Neural cell (in vitro differentiated cells): ENCODE data around the gene CGNL1. TPM values are rescaled to one million over a fixed set of nuclear protein-coding genes. Genes with fewer than 3 reads are reported as not detected.

Experiments used
- H2AFZ ChIP-seq: fragments of 200-600, 300-800 bp; sonication (generic), shearing (Covaris generic); 2 replicates; pipeline ENCODE4 v1.6.0; 2014; ENCODE audit warnings: low read depth, mild to moderate bottlenecking, antibody characterized with exemption, low read length, moderate library complexity
- H3F3A ChIP-seq: fragments of 200-600 bp; shearing (Covaris generic); 2 replicates; pipeline ENCODE4 v1.6.1; 2016; ENCODE audit warnings: mild to moderate bottlenecking, moderate library complexity, mixed read lengths, antibody characterized with exemption, low read length; ENCODE audit not compliant: insufficient read depth, poor library complexity, severe bottlenecking
- H3K27ac ChIP-seq: fragments of 200-600, 300-800 bp; sonication (generic), shearing (Covaris generic); 2 replicates; pipeline ENCODE4 v1.5.1; 2014; ENCODE audit warnings: mild to moderate bottlenecking, low read length, moderate library complexity
- H3K27me3 ChIP-seq: fragments of 300-800, 200-600 bp; sonication (generic), shearing (Covaris generic); 2 replicates; pipeline ENCODE4 v1.6.0; 2014; ENCODE audit warnings: mild to moderate bottlenecking, low read depth, low read length, moderate library complexity; ENCODE audit not compliant: insufficient read depth
- H3K36me3 ChIP-seq: fragments of 300-800, 200-600 bp; sonication (generic), shearing (Covaris generic); 2 replicates; pipeline ENCODE4 v1.5.1; 2014; ENCODE audit warnings: mild to moderate bottlenecking, antibody characterized with exemption, low read length, moderate library complexity; ENCODE audit not compliant: insufficient read depth
- H3K4me2 ChIP-seq: fragments of 300-800, 200-600 bp; sonication (generic), shearing (Covaris generic); 2 replicates; pipeline ENCODE4 v1.6.0; 2014; ENCODE audit warnings: mild to moderate bottlenecking, low read length
- H3K4me3 ChIP-seq: fragments of 300-800, 200-600 bp; sonication (generic), shearing (Covaris generic); 2 replicates; pipeline ENCODE4 v1.5.1; 2014; ENCODE audit warnings: mild to moderate bottlenecking, low read length, moderate library complexity
- H3K79me2 ChIP-seq: fragments of 200-600 bp; shearing (Covaris generic); replicated peaks from 2 replicates; pipeline ENCODE4 v1.6.0; 2014; ENCODE audit warnings: mild to moderate bottlenecking, low read length, moderate library complexity; ENCODE audit not compliant: insufficient read depth
- H3K9ac ChIP-seq: fragments of 300-800, 200-600 bp; sonication (generic), shearing (Covaris generic); 2 replicates; pipeline ENCODE4 v1.6.1; 2016; ENCODE audit warnings: mild to moderate bottlenecking, low read length, mixed read lengths
- H3K9me2 ChIP-seq: fragments of 200-600 bp; shearing (Covaris generic); 2 replicates; pipeline ENCODE4 v1.6.1; 2016; ENCODE audit warnings: mild to moderate bottlenecking, low read length, mixed read lengths; ENCODE audit not compliant: insufficient read depth
- H3K9me3 ChIP-seq: fragments of 200-600, 300-800 bp; sonication (generic), shearing (Covaris generic); 2 replicates; pipeline ENCODE4 v1.6.1; 2016; ENCODE audit warnings: mild to moderate bottlenecking, mixed run types, low read length, moderate library complexity, mixed read lengths
- H4K20me1 ChIP-seq: fragments of 200-600 bp; shearing (Covaris generic); 2 replicates; pipeline ENCODE4 v1.6.1; 2016; ENCODE audit warnings: mild to moderate bottlenecking, mixed run types; ENCODE audit not compliant: insufficient read depth
- EP300 ChIP-seq: fragments of 450-650 bp; conservative IDR thresholded peaks from 2 replicates; pipeline ENCODE4 v1.6.1; 2014; ENCODE audit warnings: antibody characterized with exemption, mild to moderate bottlenecking, moderate library complexity; ENCODE audit not compliant: poor library complexity, severe bottlenecking
- EZH2 ChIP-seq: fragments of 200-600, 300-800 bp; shearing (Covaris generic), sonication (generic); IDR thresholded peaks from 2 replicates; pipeline ENCODE4 v1.6.1; 2014; ENCODE audit warnings: antibody characterized with exemption, low read length, borderline replicate concordance, mild to moderate bottlenecking; ENCODE audit not compliant: insufficient read depth, poor library complexity, severe bottlenecking
- MXI1 ChIP-seq: fragments of 450-650 bp; conservative IDR thresholded peaks from 2 replicates; pipeline ENCODE4 v1.6.1; 2014; ENCODE audit warnings: antibody characterized with exemption, mild to moderate bottlenecking; ENCODE audit not compliant: poor library complexity, severe bottlenecking
- POLR2AphosphoS5 ChIP-seq: IDR thresholded peaks from 2 replicates; pipeline ENCODE4 v1.6.1; 2012
- RAD21 ChIP-seq: fragments of 450-650 bp; conservative IDR thresholded peaks from 2 replicates; pipeline ENCODE4 v1.6.1; 2014; ENCODE audit warnings: antibody characterized with exemption, mild to moderate bottlenecking, moderate library complexity
- REST ChIP-seq: IDR thresholded peaks from 2 replicates; pipeline ENCODE4 v1.6.1; 2012; ENCODE audit warnings: borderline replicate concordance
- SMC3 ChIP-seq: fragments of 450-650 bp; conservative IDR thresholded peaks from 2 replicates; pipeline ENCODE4 v1.6.1; 2014; ENCODE audit warnings: antibody characterized with exemption, mild to moderate bottlenecking, moderate library complexity; ENCODE audit not compliant: poor library complexity
- TAF1 ChIP-seq: IDR thresholded peaks from 2 replicates; pipeline ENCODE4 v1.6.1; 2012; ENCODE audit warnings: low read depth
- polyA plus RNA-seq: library from polyadenylated mRNA; depleted of rRNA; stranded (reverse); fragments of >200 nt; gene quantifications from 2 replicates; pipeline ENCODE4 v1.2.3, GENCODE V29; 2014
- TF ChIP-seq, protein P1 (sequence below): fragments of 450-650 bp; IDR thresholded peaks from 2 replicates; pipeline ENCODE4 v1.5.1; 2014; ENCODE audit warnings: antibody characterized with exemption, mild to moderate bottlenecking, moderate library complexity; ENCODE audit not compliant: poor library complexity, severe bottlenecking

Gene CGNL1
- polyA plus RNA-seq, 1 donor from 2014 or later = 0.26 TPM

GRCh38 chr15:57567891-57568290 is 191.6 kb downstream of the CGNL1 start:
- no peaks in the 10 kb centered on the region for H3F3A ChIP-seq
- H3K9me3 ChIP-seq = no peaks in the 10 kb centered on the region
- no peaks in the 10 kb centered on the region for H3K79me2 ChIP-seq
- no peaks in the 10 kb centered on the region for H3K9me2 ChIP-seq
- H3K36me3 ChIP-seq = no peaks in the 10 kb centered on the region
- H3K27ac ChIP-seq = no peak overlapping the region
- H3K4me2 ChIP-seq = no peak overlapping the region
- TF ChIP-seq RAD21 (no peak), EZH2 (no peak), TAF1 (no peak), EP300 (no peak), REST (no peak), POLR2AphosphoS5 (no peak), MXI1 (no peak), SMC3 (no peak)
- TF ChIP-seq, protein P1, sequence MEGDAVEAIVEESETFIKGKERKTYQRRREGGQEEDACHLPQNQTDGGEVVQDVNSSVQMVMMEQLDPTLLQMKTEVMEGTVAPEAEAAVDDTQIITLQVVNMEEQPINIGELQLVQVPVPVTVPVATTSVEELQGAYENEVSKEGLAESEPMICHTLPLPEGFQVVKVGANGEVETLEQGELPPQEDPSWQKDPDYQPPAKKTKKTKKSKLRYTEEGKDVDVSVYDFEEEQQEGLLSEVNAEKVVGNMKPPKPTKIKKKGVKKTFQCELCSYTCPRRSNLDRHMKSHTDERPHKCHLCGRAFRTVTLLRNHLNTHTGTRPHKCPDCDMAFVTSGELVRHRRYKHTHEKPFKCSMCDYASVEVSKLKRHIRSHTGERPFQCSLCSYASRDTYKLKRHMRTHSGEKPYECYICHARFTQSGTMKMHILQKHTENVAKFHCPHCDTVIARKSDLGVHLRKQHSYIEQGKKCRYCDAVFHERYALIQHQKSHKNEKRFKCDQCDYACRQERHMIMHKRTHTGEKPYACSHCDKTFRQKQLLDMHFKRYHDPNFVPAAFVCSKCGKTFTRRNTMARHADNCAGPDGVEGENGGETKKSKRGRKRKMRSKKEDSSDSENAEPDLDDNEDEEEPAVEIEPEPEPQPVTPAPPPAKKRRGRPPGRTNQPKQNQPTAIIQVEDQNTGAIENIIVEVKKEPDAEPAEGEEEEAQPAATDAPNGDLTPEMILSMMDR = no peak
- H2AFZ ChIP-seq = no peak overlapping the region
- H4K20me1 ChIP-seq = no peaks in the 10 kb centered on the region
- H3K27me3 ChIP-seq = no peaks in the 10 kb centered on the region
- H3K9ac ChIP-seq = no peak overlapping the region
- H3K4me3 ChIP-seq = no peak overlapping the region

GRCh38 chr15:57568299-57568698 is 192.0 kb downstream of the CGNL1 start:
- H3K9me2 ChIP-seq = no peaks in the 10 kb centered on the region
- no peak overlapping the region for H3K27ac ChIP-seq
- H3K36me3 ChIP-seq = no peaks in the 10 kb centered on the region
- TF ChIP-seq EZH2 (no peak), POLR2AphosphoS5 (no peak), SMC3 (no peak)
- TF ChIP-seq, protein P1 = no peak
- no peaks in the 10 kb centered on the region for H3K27me3 ChIP-seq
- H3K4me2 ChIP-seq = no peak overlapping the region
- H4K20me1 ChIP-seq = no peaks in the 10 kb centered on the region
- no peaks in the 10 kb centered on the region for H3K79me2 ChIP-seq
- no peak overlapping the region for H2AFZ ChIP-seq
- H3K4me3 ChIP-seq = no peak overlapping the region
- no peaks in the 10 kb centered on the region for H3F3A ChIP-seq
- no peaks in the 10 kb centered on the region for H3K9me3 ChIP-seq
- no peak overlapping the region for H3K9ac ChIP-seq
